T-cell (primary cell): ENCODE measurements around the gene MIA3. TPM values are rescaled to one million over a fixed set of nuclear protein-coding genes. Genes with fewer than 3 reads are reported as not detected.
"Not testable (repeated sequence)": the region's sequence is repeated elsewhere in the genome, so short reads cannot be mapped to it uniquely, and the experiment has no call there.

Experiments used
- ATAC-seq, 4 experiments: fragments of 200-7000 bp in 3 of 4; fragments of 150-1000 bp in 1 of 4; cut with Tn5 transposase; replicated peaks in 1 of 4; 1 replicate in 3 of 4; 2 replicates in 1 of 4; pipeline ENCODE4 v1.10.0; 2021; ENCODE audit warnings: moderate library complexity in 3 of 4, mild to moderate bottlenecking in 2 of 4, moderate number of reproducible peaks in 1 of 4
- CTCF ChIA-PET, 2 donors: fragments of 300-600 bp; sonication (Branson Sonifier 250); formaldehyde crosslinking; loops; one replicate each; lab custom pipeline; 2022; ENCODE audit warnings: antibody characterized with exemption in 2 of 2; lab: Charles Lee
- POLR2A ChIA-PET, 2 donors: fragments of 300-600 bp; sonication (Branson Sonifier 250); formaldehyde crosslinking; loops; one replicate each; lab custom pipeline; 2022; ENCODE audit warnings: antibody characterized with exemption in 2 of 2; lab: Charles Lee
- DNase-seq, 35 experiments: peaks; one replicate each; pipeline versions ENCODE4 v3.0.0 to v3.0.0-alpha.2; 2013 to 2023
- H3K27ac ChIP-seq: one replicate; pipeline ENCODE4 v1.5.1; 2013; ENCODE audit warnings: low read length
- H3K27me3 ChIP-seq, 2 experiments: replicated peaks in 1 of 2; 1 replicate in 1 of 2; 2 replicates in 1 of 2; pipeline versions ENCODE4 v1.6.1 to v1.7.0; 2013; ENCODE audit warnings: low read length in 1 of 2, mixed read lengths in 1 of 2; ENCODE audit not compliant: control insufficient read depth in 2 of 2, insufficient read depth in 2 of 2; ENCODE audit errors: extremely low read depth in 1 of 2
- H3K36me3 ChIP-seq, 2 donors: 1 replicate in 1 of 2; 2 replicates in 1 of 2; pipeline versions ENCODE4 v1.6.1 to v1.7.0; 2013; ENCODE audit warnings: low read length in 1 of 2; ENCODE audit not compliant: control insufficient read depth in 2 of 2, insufficient read depth in 1 of 2; ENCODE audit errors: extremely low read depth in 1 of 2
- H3K4me1 ChIP-seq, 2 experiments: 1 replicate in 1 of 2; 2 replicates in 1 of 2; pipeline versions ENCODE4 v1.6.1 to v1.7.0; 2013; ENCODE audit warnings: low read length in 2 of 2, mixed read lengths in 1 of 2; ENCODE audit not compliant: insufficient read depth in 2 of 2, control insufficient read depth in 1 of 2; ENCODE audit errors: extremely low read depth in 1 of 2
- H3K4me3 ChIP-seq, 2 donors: 1 replicate in 1 of 2; 2 replicates in 1 of 2; pipeline versions ENCODE4 v1.5.1 to v1.7.0; 2013; ENCODE audit warnings: mild to moderate bottlenecking in 2 of 2, low read length in 1 of 2, moderate library complexity in 1 of 2; ENCODE audit not compliant: control insufficient read depth in 1 of 2; ENCODE audit errors: extremely low read depth in 1 of 2
- H3K9me3 ChIP-seq: 2 replicates; pipeline ENCODE4 v1.7.0; 2013
- H3K27ac Mint-ChIP-seq, 2 donors: one replicate each; pipeline ENCODE4 v1.8.0; 2020 to 2021; ENCODE audit warnings: mild to moderate bottlenecking in 2 of 2, mixed read lengths in 2 of 2
- H3K27me3 Mint-ChIP-seq, 2 donors: one replicate each; pipeline ENCODE4 v1.8.0; 2021 to 2022; ENCODE audit warnings: mixed read lengths in 2 of 2
- H3K36me3 Mint-ChIP-seq: one replicate; pipeline ENCODE4 v1.8.0; 2021; ENCODE audit warnings: mixed read lengths
- H3K4me1 Mint-ChIP-seq, 3 donors: one replicate each; pipeline ENCODE4 v1.8.0; 2020 to 2022; ENCODE audit warnings: mixed read lengths in 3 of 3, mild to moderate bottlenecking in 1 of 3
- H3K4me3 Mint-ChIP-seq, 3 donors: one replicate each; pipeline ENCODE4 v1.8.0; 2020 to 2022; ENCODE audit warnings: mild to moderate bottlenecking in 3 of 3, mixed read lengths in 3 of 3, moderate library complexity in 3 of 3
- H3K9me3 Mint-ChIP-seq, 3 donors: one replicate each; pipeline ENCODE4 v1.8.0; 2020 to 2022; ENCODE audit warnings: mixed read lengths in 3 of 3
- WGBS: methylation state at CpG from one replicate; pipeline ENCODE4 v1.1.5; 2013; ENCODE audit warnings: missing lambda C conversion rate; ENCODE audit not compliant: insufficient coverage; 5-methylcytosine and 5-hydroxymethylcytosine counted together
- total RNA-seq, 35 experiments: library from RNA in 6 of 35; stranded (reverse) in 6 of 35; fragments of 120-200 nt in 1 of 35; gene quantifications; one replicate each; pipeline versions ENCODE4 v1.2.1 to v1.2.4 and lab custom pipeline; 2013 to 2026

MIA3 gene
- total RNA-seq, 5 donors from 2014 or later (not counting 1 experiment from before 2014, with no cell fraction given), result 86.5 to 116 (median 102) TPM

DNA sequence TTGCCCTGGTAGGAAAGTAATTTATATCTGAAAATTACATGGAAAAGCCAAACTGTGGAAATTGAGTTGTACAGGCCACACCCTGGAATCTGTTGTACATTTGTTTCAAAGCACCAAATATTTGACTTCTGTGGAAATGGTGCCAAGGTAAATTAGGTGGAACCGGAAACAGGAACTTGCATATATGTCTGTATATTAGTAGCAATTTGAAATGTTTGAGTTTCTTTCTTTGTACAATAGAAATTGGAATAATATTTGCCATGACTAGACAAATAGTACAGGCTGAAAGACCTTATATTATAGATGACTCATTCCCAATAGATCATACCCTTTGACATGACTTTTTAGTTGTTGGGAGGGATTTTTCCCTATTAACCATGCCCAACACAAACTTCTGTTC is 17.6 kb upstream of the MIA3 start:
- no CpG with 5 or more reads among the region's 1 CpG for WGBS

DNA sequence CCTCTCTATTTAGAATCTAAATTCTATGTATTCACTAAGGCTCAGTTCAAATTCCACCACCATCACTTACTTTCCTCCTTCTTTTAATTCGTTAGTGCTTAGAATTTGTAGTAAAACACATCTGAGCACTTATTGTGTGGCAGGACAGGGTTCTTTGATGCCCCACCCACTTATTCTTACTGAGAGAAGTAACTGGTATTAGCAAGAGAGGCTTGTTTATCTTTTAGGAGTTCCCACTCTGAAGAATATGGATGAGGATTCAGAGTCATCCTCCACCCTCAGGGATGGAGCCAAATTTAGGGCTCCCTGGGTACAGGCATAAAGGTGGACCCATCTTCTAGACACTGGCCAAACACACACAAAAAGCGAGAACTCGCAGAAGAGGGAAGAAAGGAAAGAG is 16.6 kb upstream of the MIA3 start:
- WGBS, result no CpG with 5 or more reads among the region's 3 CpGs
- H3K9me3 ChIP-seq, result no peaks in the 10 kb centered on the region
- H3K27me3 Mint-ChIP-seq, result peaks cover 0 to 2% of the 10 kb centered on the region in 2 donors
- DNase-seq, result no peak
- no peak overlapping the region for H3K27ac Mint-ChIP-seq
- ChIA-PET CTCF (no interaction called here), POLR2A (no interaction called here)
- no peaks in the 10 kb centered on the region for H3K27me3 ChIP-seq
- no peaks in the 10 kb centered on the region for H3K36me3 ChIP-seq
- H3K4me1 ChIP-seq, result no peaks in the 10 kb centered on the region
- peaks cover 2% of the 10 kb centered on the region for H3K36me3 Mint-ChIP-seq
- ATAC-seq, result no peak
- H3K27ac ChIP-seq, result no peak overlapping the region
- no peaks in the 10 kb centered on the region for H3K9me3 Mint-ChIP-seq
- no peaks in the 10 kb centered on the region for H3K4me1 Mint-ChIP-seq
- H3K4me3 ChIP-seq, result no peak overlapping the region
- H3K4me3 Mint-ChIP-seq, result no peak overlapping the region

More for the DNA sequence above, 17.6 kb upstream of the MIA3 start:
- ChIA-PET POLR2A (interaction anchor here in 1 of 2 donors (0.6 kb wide), 1 partner anchor 19 kb away, joined by 6 read pairs; no protein-coding TSS in a partner anchor), CTCF (interaction anchor here (0.6 to 0.8 kb wide), 3 partner anchors 9 to 754 kb away, joined by 3 to 8 read pairs (median 6); no protein-coding TSS in a partner anchor)
- peaks cover 2 to 3% of the 10 kb centered on the region in 2 donors for H3K27me3 Mint-ChIP-seq
- Histone ChIP-seq H3K4me3 (no peak overlapping the region), H3K4me1 (no peaks in the 10 kb centered on the region), H3K36me3 (no peaks in the 10 kb centered on the region), H3K9me3 (no peaks in the 10 kb centered on the region), H3K27ac (no peak overlapping the region), H3K27me3 (no peaks in the 10 kb centered on the region)
- no peak overlapping the region for H3K27ac Mint-ChIP-seq
- H3K9me3 Mint-ChIP-seq, result no peaks in the 10 kb centered on the region
- peaks cover under 1% of the 10 kb centered on the region for H3K36me3 Mint-ChIP-seq
- DNase-seq (no peak), ATAC-seq (no peak)
- H3K4me1 Mint-ChIP-seq, result no peaks in the 10 kb centered on the region
- H3K4me3 Mint-ChIP-seq, result no peak overlapping the region

DNA sequence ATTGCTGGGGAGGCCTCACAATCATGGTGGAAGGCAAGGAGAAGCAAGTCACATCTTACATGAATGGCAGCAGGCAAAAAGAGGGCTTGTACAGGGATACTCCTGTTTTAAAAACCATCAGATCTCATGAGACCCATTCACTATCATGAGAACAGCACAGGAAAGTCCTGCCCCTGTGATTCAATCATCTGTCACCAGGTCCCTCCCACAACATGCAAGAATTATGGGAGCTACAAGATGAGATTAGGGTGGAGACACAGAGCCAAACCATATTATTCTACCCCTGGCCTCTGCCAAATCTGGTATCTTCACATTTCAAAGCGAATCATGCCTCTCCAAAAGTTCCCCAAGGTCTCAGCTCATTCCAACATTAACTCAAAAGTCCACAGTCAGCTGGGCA is 11.1 kb upstream of the MIA3 start:
- H3K36me3 Mint-ChIP-seq, result peaks cover 8% of the 10 kb centered on the region
- DNase-seq (no peak), ATAC-seq (no peak)
- H3K4me3 ChIP-seq, result no peak overlapping the region
- no peak overlapping the region for H3K27ac Mint-ChIP-seq
- WGBS, result 75% methylated on average over 1 of the region's 1 CpG
- peaks cover 0 to 6% (median 0%) of the 10 kb centered on the region in 3 donors for H3K9me3 Mint-ChIP-seq
- no peaks in the 10 kb centered on the region for H3K4me1 ChIP-seq
- H3K4me1 Mint-ChIP-seq, result no peaks in the 10 kb centered on the region
- ChIA-PET CTCF (no interaction called here), POLR2A (no interaction called here)
- no peak overlapping the region for H3K4me3 Mint-ChIP-seq
- no peaks in the 10 kb centered on the region for H3K9me3 ChIP-seq
- H3K27ac ChIP-seq, result no peak overlapping the region
- H3K27me3 ChIP-seq, result peaks cover 0 to 2% of the 10 kb centered on the region in 2 experiments
- no peaks in the 10 kb centered on the region for H3K36me3 ChIP-seq
- H3K27me3 Mint-ChIP-seq, result peaks cover 0 to 4% of the 10 kb centered on the region in 2 donors

DNA sequence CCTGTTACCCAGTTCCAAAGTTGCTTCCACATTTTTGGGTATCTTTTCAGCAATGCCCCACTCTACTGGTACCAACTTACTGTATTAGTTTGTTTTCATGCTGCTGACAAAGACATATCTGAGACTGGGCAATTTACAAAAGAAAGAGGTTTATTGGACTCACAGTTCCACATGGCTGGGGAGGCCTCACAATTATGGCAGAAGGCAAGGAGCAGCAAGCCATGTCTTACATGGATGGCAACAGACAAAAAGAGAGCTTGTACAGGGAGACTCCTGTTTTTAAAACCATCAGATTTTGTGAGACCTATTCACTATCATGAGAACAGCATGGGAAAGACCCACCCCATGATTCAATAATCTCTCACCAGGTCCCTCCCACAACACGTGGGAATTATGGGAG is 8.8 kb upstream of the MIA3 start:
- H3K4me3 Mint-ChIP-seq, H3K4me1 ChIP-seq, DNase-seq, H3K27me3 ChIP-seq, H3K9me3 Mint-ChIP-seq, H3K9me3 ChIP-seq, CTCF ChIA-PET, ATAC-seq, H3K36me3 Mint-ChIP-seq, POLR2A ChIA-PET, H3K27ac ChIP-seq, H3K4me3 ChIP-seq, H3K27ac Mint-ChIP-seq, H3K36me3 ChIP-seq, H3K4me1 Mint-ChIP-seq: not testable (repeated sequence)
- H3K27me3 Mint-ChIP-seq, result peaks cover 14 to 17% of the 10 kb centered on the region in 2 donors
- no CpG with 5 or more reads among the region's 1 CpG for WGBS

DNA sequence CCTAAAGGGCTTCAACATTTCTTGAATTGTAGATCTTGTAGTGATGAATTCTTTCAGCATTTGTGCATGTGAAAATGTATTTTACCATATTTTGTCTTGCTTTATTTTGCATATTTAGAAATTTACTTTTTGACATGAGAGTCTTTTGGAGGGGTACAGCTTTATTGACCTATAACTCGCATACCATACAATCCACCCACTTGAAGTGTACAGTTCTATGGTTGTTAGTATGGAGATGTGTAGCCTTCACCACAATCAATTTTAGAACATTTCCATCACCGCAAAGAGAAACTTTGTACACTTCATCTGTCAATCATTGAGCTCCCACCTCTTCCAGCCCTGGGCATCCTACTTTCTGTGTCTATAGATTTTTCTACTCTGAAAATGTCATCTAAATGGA is 7.2 kb upstream of the MIA3 start:
- Histone ChIP-seq H3K27me3 (peaks cover 0 to 4% of the 10 kb centered on the region in 2 experiments), H3K4me1 (no peaks in the 10 kb centered on the region), H3K9me3 (no peaks in the 10 kb centered on the region), H3K36me3 (no peaks in the 10 kb centered on the region), H3K4me3 (no peak overlapping the region), H3K27ac (no peak overlapping the region)
- Mint-ChIP-seq H3K9me3 (peaks cover 0 to 6% (median 0%) of the 10 kb centered on the region in 3 donors), H3K4me1 (no peaks in the 10 kb centered on the region), H3K36me3 (peaks cover 6% of the 10 kb centered on the region), H3K27me3 (peaks cover 22 to 26% of the 10 kb centered on the region in 2 donors), H3K27ac (no peak overlapping the region), H3K4me3 (no peak overlapping the region)
- POLR2A ChIA-PET, result no interaction called here
- no CpG with 5 or more reads among the region's 2 CpGs for WGBS
- DNase-seq (no peak), ATAC-seq (no peak)
- CTCF ChIA-PET, result interaction anchor here in 1 of 2 donors (0.6 to 0.8 kb wide), 2 partner anchors 24 to 1572 kb away, joined by 3 read pairs; partner anchors contain the start of gene DEGS1

DNA sequence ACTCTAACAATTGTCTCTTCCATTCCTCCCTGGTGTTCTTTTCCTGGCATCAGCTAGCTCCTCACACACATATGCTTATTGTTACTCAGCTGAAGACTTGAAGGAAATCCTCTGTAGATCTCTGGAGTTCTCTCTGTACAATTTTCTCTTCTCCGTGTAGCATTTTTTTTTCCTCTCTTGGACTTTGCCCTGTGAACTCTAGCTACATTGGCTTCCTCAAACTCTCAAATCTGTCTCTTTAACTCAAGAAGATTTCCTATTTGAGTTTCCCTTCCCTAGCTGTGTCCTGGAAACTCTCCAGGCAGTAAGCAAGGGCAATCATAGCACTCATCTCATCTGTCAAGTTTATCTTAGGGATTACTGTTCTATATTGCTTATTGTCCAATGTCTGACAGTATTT is 4.3 kb upstream of the MIA3 start:
- Histone ChIP-seq H3K4me3 (no peak overlapping the region), H3K36me3 (no peaks in the 10 kb centered on the region), H3K27me3 (peaks cover 0 to 4% of the 10 kb centered on the region in 2 experiments), H3K9me3 (no peaks in the 10 kb centered on the region), H3K27ac (no peak overlapping the region), H3K4me1 (peaks cover 3 to 8% of the 10 kb centered on the region in 2 experiments)
- peaks cover 0 to 6% (median 0%) of the 10 kb centered on the region in 3 donors for H3K9me3 Mint-ChIP-seq
- ATAC-seq (no peak), DNase-seq (no peak)
- H3K4me1 Mint-ChIP-seq, result peaks cover 1 to 5% (median 5%) of the 10 kb centered on the region in 3 donors
- ChIA-PET CTCF (interaction anchor here in 1 of 2 donors (0.6 kb wide), 1 partner anchor 21 kb away, joined by 3 read pairs; no protein-coding TSS in a partner anchor), POLR2A (no interaction called here)
- H3K27me3 Mint-ChIP-seq, result peaks cover 22 to 26% of the 10 kb centered on the region in 2 donors
- no peak overlapping the region for H3K4me3 Mint-ChIP-seq
- WGBS, result no CpG with 5 or more reads among the region's 1 CpG
- H3K36me3 Mint-ChIP-seq, result peaks cover 6% of the 10 kb centered on the region
- H3K27ac Mint-ChIP-seq, result no peak overlapping the region
